Measurements from ENCODE around the gene SULT1C4. TPM values are rescaled to one million over a fixed set of nuclear protein-coding genes. Genes with fewer than 3 reads are reported as not detected.

Gene SULT1C4
- polyA plus RNA-seq, 1 experiment: 0.05 TPM

DNA sequence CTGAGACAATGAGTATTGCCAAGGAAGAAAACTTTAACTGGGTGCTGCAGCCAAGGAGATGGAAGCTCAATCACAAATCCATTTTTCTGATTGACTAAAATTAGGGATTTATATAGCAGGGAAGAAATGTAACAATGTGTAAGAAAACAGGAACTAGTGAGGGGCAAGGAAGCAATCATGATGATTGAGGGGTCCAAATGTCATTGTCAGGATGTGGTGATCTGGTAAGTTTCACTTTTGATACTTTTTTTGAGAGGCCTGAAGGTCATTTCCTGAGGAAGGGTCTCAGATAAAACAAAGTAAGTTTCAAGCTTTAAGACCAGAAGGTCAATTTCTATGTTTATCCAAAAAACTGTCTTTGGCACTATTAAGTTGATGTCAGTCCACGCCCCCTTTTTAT is 59.2 kb downstream of the SULT1C4 start:
- ChIA-PET CTCF (no interaction called here), POLR2A (no interaction called here)
- no peaks in the 10 kb centered on the region for H3K36me3 ChIP-seq (ENCODE audit: control insufficient read depth, insufficient read depth, low read length)
- TF ChIP-seq, protein P1, sequence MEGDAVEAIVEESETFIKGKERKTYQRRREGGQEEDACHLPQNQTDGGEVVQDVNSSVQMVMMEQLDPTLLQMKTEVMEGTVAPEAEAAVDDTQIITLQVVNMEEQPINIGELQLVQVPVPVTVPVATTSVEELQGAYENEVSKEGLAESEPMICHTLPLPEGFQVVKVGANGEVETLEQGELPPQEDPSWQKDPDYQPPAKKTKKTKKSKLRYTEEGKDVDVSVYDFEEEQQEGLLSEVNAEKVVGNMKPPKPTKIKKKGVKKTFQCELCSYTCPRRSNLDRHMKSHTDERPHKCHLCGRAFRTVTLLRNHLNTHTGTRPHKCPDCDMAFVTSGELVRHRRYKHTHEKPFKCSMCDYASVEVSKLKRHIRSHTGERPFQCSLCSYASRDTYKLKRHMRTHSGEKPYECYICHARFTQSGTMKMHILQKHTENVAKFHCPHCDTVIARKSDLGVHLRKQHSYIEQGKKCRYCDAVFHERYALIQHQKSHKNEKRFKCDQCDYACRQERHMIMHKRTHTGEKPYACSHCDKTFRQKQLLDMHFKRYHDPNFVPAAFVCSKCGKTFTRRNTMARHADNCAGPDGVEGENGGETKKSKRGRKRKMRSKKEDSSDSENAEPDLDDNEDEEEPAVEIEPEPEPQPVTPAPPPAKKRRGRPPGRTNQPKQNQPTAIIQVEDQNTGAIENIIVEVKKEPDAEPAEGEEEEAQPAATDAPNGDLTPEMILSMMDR (IDR thresholded peaks at IDR 0.05; ENCODE audit: insufficient read depth, low read depth, low read length): no peak
- no peak for DNase-seq (ENCODE audit: low read depth)
- H3K4me3 ChIP-seq (ENCODE audit: low read depth, low read length): no peak overlapping the region
- no peaks in the 10 kb centered on the region for H3K27me3 ChIP-seq (ENCODE audit: control insufficient read depth, insufficient read depth, low read length)

Small RNA genes within 50 kb of the gene (small RNA-seq; reads per million reads assigned to genes)
- gene SMIM12P1 (ENCODE audit: insufficient read length, low read depth, low replicate concordance): not detected

Other genes with a start within 250 kb of the SULT1C4 start
- not detected in 2 replicates for gene SULT1C3, start 138.0 kb upstream of the SULT1C4 start, polyA plus RNA-seq (2011; rRNA removed)
- not detected in 2 replicates for gene SULT1C2, start 89.1 kb upstream of the SULT1C4 start, polyA plus RNA-seq (2011; rRNA removed)
- gene GCC2, start 71.3 kb downstream of the SULT1C4 start, polyA plus RNA-seq (2011; rRNA removed): 4.7 and 10.4 TPM in 2 replicates
- gene LIMS1, start 156.5 kb downstream of the SULT1C4 start, polyA plus RNA-seq (2011; rRNA removed): 82.8 and 103 TPM in 2 replicates